Aorta (tissue), 5 donors: ENCODE measurements around the gene EEFSEC. TPM values are rescaled to one million over a fixed set of nuclear protein-coding genes. Genes with fewer than 3 reads are reported as not detected.

Source experiments
- ATAC-seq: fragments of 200-7000 bp; cut with Tn5 transposase; one replicate; pipeline ENCODE4 v1.9.1; 2022; ENCODE audit warnings: moderate library complexity; ENCODE audit not compliant: low FRiP score
- DNase-seq, 2 donors: peaks; one replicate each; pipeline ENCODE4 v3.0.0-alpha.2; 2020
- H3K27ac ChIP-seq, 2 donors: one replicate each; pipeline ENCODE4 v1.5.1; 2013; ENCODE audit warnings: low read length in 2 of 2, mild to moderate bottlenecking in 2 of 2, moderate library complexity in 2 of 2, control low read depth in 1 of 2, inconsistent platforms in 1 of 2, low read depth in 1 of 2
- H3K27me3 ChIP-seq, 2 donors: one replicate each; pipeline ENCODE4 v1.6.1; 2013; ENCODE audit warnings: control low read depth in 1 of 2, low read length in 1 of 2, mild to moderate bottlenecking in 1 of 2, moderate library complexity in 1 of 2; ENCODE audit not compliant: insufficient read depth in 2 of 2, control insufficient read depth in 1 of 2
- H3K36me3 ChIP-seq, 2 donors: one replicate each; pipeline ENCODE4 v1.6.1; 2013; ENCODE audit warnings: control low read depth in 1 of 2, low read length in 1 of 2, mild to moderate bottlenecking in 1 of 2; ENCODE audit not compliant: insufficient read depth in 2 of 2, control insufficient read depth in 1 of 2
- H3K4me1 ChIP-seq, 2 donors: one replicate each; pipeline ENCODE4 v1.6.1; 2013; ENCODE audit warnings: low read length in 2 of 2, control low read depth in 1 of 2, mild to moderate bottlenecking in 1 of 2, moderate library complexity in 1 of 2; ENCODE audit not compliant: insufficient read depth in 2 of 2, control insufficient read depth in 1 of 2
- H3K4me3 ChIP-seq, 2 donors: one replicate each; pipeline ENCODE4 v1.5.1; 2013; ENCODE audit warnings: low read length in 2 of 2, control low read depth in 1 of 2, mild to moderate bottlenecking in 1 of 2
- H3K9me3 ChIP-seq: one replicate; pipeline ENCODE4 v1.6.1; 2013; ENCODE audit warnings: mild to moderate bottlenecking, low read length; ENCODE audit not compliant: control insufficient read depth
- WGBS, 2 donors: extraction: QIAGEN DNeasy Blood & Tissue Kit; methylation state at CpG; one replicate each; pipeline ENCODE4 v1.1.7; 2013; 5-methylcytosine and 5-hydroxymethylcytosine counted together
- intact Hi-C, 2 donors: fragments of 100-400 bp; cut with DNase I; formaldehyde crosslinking; loops; one replicate each; pipeline versions ENCODE4 v1.14.2 to v1.15.0; 2022
- polyA plus RNA-seq, 2 donors: library from polyadenylated mRNA; stranded (reverse); fragments of 200-250 nt; gene quantifications; one replicate each; pipeline ENCODE4 v1.2.3, GENCODE V29; 2013
- total RNA-seq, 2 donors: library from RNA; stranded (reverse); fragmentation: NEBNext Ultra II Directional; extraction: Animal tissue kit (Norgen Biotek cat#: 25700); gene quantifications; one replicate each; pipeline ENCODE4 v1.2.1, GENCODE V29; 2021
- donor health status: healthy with polysubstance abuse.
- donor health status: Bipolar disorder and iron deficiency.
- donor health status: DM: no; HTN: no; CAD: no.
- donor health status: DM: no; HTN: no; CAD: no.
- donor health status: DM: yes; HTN: yes; CAD: no.

Gene EEFSEC
- total and polyA plus RNA-seq, 4 donors, result 3.5 to 18.8 (median 11.6) TPM

DNA sequence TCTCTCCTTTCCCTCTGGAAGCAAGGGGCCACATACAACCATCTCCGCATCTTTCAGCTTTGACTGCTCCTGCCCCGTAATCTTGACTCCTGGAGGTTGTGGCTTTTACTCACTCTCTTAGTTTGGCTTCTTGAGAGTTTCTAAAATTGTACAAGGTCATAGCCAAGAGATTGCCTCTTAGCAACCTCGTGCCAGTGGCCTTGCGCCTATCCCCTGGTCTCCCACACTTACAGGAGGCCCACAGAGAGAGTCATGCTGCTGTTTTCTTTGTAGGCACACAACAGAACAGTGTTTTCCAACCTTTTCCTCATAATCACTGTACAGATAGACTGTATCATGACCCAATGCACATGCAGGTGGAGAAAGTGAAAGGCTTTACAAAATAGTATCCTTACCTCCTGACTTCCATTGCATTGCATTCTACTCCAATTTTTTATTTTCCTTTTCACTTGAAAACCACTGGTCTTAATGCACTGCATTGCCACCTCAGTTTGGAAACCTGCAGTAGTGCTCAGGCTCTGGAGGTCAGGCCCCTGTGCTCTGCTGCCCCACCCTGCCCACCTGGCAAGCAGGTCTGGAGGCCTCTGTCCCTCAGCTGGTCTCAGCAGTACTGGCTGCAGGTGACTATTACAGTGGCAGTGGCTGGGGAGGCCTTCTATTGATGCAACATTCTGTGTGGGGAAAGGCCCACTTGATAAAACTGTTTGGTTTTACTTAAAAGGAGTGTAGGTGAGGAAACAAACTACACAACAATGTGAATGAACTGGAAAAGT is 157.2 kb downstream of the EEFSEC start:
- Histone ChIP-seq H3K27me3 (no peaks in the 10 kb centered on the region), H3K4me1 (no peaks in the 10 kb centered on the region), H3K9me3 (no peaks in the 10 kb centered on the region), H3K36me3 (no peaks in the 10 kb centered on the region), H3K4me3 (no peak overlapping the region), H3K27ac (no peak overlapping the region)
- intact Hi-C loops, result no loop called here
- 35 to 40% methylated on average over 4 of the region's 4 CpGs for WGBS, 2 donors
- DNase-seq, result no peak
- no peak for ATAC-seq

DNA sequence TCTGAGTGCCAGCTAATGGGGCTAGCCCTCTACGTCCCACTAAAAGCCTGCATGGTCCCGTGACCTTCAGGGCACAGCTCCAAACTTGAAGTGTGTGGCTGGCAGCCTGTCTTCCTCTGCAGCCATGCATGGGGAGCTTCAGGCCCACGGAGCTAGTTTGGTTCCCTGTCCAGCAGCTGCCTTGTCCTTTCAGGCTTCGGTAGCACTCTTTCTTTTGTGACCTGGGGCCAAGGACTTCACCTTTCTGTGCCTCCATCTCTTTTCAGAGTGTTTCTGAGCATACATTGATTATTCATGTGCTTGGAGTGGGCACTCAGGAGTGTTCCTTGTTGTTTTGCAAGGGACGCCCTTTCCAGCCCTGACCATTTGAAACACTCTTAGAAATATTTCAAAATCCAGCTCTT is 158.2 kb downstream of the EEFSEC start:
- DNase-seq, result no peak
- no peaks in the 10 kb centered on the region for H3K9me3 ChIP-seq
- no peak for ATAC-seq
- no peak overlapping the region for H3K4me3 ChIP-seq
- 55 to 75% methylated on average over 5 of the region's 5 CpGs for WGBS, 2 donors
- H3K27me3 ChIP-seq, result no peaks in the 10 kb centered on the region
- no peaks in the 10 kb centered on the region for H3K36me3 ChIP-seq
- intact Hi-C loops, result no loop called here
- no peaks in the 10 kb centered on the region for H3K4me1 ChIP-seq
- no peak overlapping the region for H3K27ac ChIP-seq

DNA sequence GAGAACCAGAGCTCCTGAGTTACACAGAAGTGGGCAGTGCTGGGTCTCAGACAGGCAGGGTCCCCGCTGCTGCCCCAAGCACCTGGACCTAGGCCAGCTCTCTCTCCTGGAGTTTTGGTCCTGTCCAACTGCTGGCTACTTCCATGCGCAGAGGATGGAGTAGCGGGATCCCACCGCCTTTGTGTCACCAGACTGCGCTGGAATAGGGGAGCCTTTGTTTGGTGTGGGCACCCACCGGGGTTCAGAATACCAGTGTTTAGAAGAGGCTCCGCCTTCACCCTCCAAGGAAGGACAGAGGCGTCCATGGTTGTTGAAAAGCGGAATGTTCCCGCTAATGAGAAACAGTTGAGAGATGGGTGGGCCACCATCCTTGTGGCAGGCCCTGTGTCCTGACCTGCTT is 159.0 kb downstream of the EEFSEC start:
- no peaks in the 10 kb centered on the region for H3K4me1 ChIP-seq
- H3K36me3 ChIP-seq, result no peaks in the 10 kb centered on the region
- ATAC-seq, result no peak
- no peak for DNase-seq
- H3K27me3 ChIP-seq, result no peaks in the 10 kb centered on the region
- WGBS, 2 donors, result 97 to 98% methylated on average over 10 of the region's 10 CpGs
- intact Hi-C loops, result no loop called here
- no peak overlapping the region for H3K4me3 ChIP-seq
- no peaks in the 10 kb centered on the region for H3K9me3 ChIP-seq
- no peak overlapping the region for H3K27ac ChIP-seq

DNA sequence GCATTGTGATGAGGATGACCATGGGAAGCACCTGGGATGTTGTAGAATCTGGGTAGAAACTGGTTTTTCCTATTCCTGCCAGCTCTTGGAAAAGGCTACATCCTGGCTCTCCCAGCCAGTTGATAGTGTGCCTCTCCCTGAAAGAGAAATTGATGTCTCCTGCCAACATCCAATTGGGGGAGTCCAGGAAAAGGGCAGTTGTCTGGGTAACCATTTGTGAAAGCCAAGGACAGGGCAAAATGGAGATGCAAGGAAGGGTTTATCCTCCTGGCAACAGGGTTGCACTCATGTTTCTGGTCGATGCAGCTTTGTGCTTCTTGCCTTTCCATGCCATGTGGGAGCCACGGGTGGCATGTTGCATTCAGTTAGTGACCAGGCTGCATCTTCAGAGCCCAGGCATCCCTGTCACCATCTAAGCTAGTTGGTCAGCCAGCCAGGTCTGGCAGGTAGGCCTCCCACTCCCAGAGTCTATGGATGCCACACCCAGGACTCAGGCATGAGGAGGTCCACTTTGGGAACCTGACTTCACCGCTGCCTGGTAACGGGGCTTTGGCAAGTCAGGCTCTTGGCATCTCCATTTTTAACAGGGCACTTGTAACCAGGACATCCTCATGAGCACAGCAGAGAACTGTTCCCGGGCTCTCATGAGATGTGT is 159.9 kb downstream of the EEFSEC start:
- H3K9me3 ChIP-seq, result no peaks in the 10 kb centered on the region
- H3K27me3 ChIP-seq, result no peaks in the 10 kb centered on the region
- no peaks in the 10 kb centered on the region for H3K4me1 ChIP-seq
- no peak for ATAC-seq
- H3K27ac ChIP-seq, result no peak overlapping the region
- H3K36me3 ChIP-seq, result no peaks in the 10 kb centered on the region
- intact Hi-C loops, result no loop called here
- H3K4me3 ChIP-seq, result no peak overlapping the region
- no peak for DNase-seq
- WGBS, 2 donors, result 92 to 95% methylated on average over 5 of the region's 5 CpGs

DNA sequence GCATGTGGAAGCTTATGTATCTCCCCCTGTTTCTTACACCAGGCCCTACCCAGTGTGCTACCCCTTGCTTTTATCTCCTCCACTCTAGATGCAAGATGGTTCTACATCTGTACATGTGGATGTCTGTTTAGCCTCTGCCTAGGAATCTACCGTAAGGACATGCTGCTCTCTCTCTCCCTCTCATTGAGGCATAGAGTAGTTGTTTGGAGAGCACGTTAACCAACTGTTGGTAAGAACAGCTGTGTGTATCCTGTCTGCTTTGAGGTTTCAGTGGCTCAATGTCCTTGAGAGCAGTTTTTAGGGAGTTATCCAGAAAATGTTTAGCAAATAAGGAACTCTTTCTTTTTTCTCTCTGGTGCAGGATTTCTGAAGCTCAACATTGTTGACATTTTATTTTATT is 160.7 kb downstream of the EEFSEC start:
- DNase-seq, result no peak
- intact Hi-C loops, result no loop called here
- Histone ChIP-seq H3K9me3 (no peaks in the 10 kb centered on the region), H3K4me1 (no peaks in the 10 kb centered on the region), H3K36me3 (no peaks in the 10 kb centered on the region), H3K27me3 (no peaks in the 10 kb centered on the region), H3K4me3 (no peak overlapping the region), H3K27ac (no peak overlapping the region)
- no peak for ATAC-seq
- WGBS, 2 donors, result 47 to 96% methylated on average over 2 of the region's 2 CpGs

DNA sequence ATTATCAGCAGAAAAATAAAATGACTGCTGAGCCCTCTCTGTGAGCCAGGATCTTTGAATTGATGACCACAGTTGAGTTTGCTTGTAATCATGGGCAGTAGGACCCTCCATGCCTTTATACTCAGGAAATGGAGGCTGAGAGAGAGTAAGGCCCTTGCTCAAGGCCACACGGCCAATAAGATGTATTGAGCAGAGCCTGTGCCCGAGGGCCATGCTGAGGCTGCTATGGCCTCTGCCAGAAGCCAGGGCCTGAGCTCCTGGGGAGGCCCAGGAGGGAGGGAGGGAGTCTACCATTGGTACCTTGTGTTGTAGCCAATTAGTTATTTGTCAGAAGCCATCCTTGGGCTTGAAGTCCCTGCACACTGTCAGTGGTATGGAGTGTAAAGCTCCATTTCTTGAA is 162.0 kb downstream of the EEFSEC start:
- peaks cover 0 to 3% of the 10 kb centered on the region in 2 donors for H3K36me3 ChIP-seq
- H3K27ac ChIP-seq, result no peak overlapping the region
- no peak overlapping the region for H3K4me3 ChIP-seq
- no peaks in the 10 kb centered on the region for H3K27me3 ChIP-seq
- no peaks in the 10 kb centered on the region for H3K4me1 ChIP-seq
- DNase-seq, result no peak
- intact Hi-C loops, result no loop called here
- ATAC-seq, result no peak
- WGBS, 2 donors, result 96 to 97% methylated on average over 2 of the region's 2 CpGs
- no peaks in the 10 kb centered on the region for H3K9me3 ChIP-seq

DNA sequence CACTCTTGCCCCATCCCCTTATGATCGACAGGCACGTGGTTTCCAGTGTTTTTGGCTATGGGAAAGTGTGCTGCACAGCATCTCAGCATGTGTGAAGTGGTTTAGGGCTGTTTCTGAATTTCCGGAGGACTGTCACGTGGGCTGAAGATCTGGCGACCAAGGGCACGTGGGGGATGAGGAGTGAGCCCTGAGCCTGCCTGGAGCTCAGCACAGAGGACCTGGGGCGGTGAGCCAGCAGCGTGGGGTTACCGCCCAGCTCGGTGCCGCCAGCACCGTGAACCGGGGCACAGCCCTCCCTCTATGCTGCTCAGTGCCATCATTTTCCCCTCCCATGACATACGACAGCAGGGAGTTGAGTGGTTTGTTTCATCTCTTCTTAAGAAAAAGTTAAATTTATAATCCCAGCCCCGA is 163.2 kb downstream of the EEFSEC start:
- H3K9me3 ChIP-seq, result no peaks in the 10 kb centered on the region
- intact Hi-C loops, result no loop called here
- ATAC-seq (peak; percentile 24), DNase-seq (no peak)
- no peaks in the 10 kb centered on the region for H3K4me1 ChIP-seq
- 39 to 48% methylated on average over 15 of the region's 15 CpGs for WGBS, 2 donors
- H3K4me3 ChIP-seq, result no peak overlapping the region
- H3K27me3 ChIP-seq, result no peaks in the 10 kb centered on the region
- H3K27ac ChIP-seq, result no peak overlapping the region
- H3K36me3 ChIP-seq, result peaks cover 0 to 3% of the 10 kb centered on the region in 2 donors

DNA sequence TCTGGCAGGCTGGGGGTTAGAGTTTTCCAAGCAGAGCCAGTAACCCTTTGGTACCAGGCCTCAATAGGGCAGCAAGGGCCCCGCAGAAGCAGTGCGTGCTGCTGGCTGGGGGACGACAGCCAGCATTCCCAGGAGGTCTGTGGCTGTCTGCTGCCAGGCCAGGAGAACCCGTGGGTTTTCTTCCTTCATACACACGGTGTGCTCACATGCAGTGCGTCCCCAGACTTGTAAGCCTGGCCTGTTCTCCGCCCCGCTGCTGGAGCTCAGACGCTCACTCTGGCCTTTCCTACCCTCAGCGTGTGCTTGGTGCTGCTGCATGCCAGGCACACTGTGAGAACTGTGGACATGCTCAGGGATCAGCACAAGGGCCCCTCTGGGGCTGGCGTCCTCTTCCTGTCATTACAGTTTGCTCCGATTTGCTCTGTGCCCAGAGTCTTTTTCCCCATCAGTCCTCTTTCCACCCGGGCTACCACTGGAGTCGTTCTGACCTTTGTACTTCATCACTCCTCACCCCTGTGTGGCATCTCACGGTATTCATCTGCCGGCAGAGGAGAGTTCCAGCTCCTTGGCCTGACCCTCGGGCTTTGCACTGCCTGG is 163.9 kb downstream of the EEFSEC start:
- ATAC-seq (peak; percentile 47), DNase-seq (no peak)
- H3K36me3 ChIP-seq, result peaks cover 0 to 3% of the 10 kb centered on the region in 2 donors
- intact Hi-C loops, result no loop called here
- no peaks in the 10 kb centered on the region for H3K4me1 ChIP-seq
- 66 to 67% methylated on average over 17 of the region's 17 CpGs for WGBS, 2 donors
- no peak overlapping the region for H3K27ac ChIP-seq
- H3K9me3 ChIP-seq, result no peaks in the 10 kb centered on the region
- no peaks in the 10 kb centered on the region for H3K27me3 ChIP-seq
- no peak overlapping the region for H3K4me3 ChIP-seq
